Measurements from ENCODE around the gene TNIK.
"Not testable (repeated sequence)": the region's sequence is repeated elsewhere in the genome, so short reads cannot be mapped to it uniquely, and the experiment has no call there.

TNIK gene

DNA sequence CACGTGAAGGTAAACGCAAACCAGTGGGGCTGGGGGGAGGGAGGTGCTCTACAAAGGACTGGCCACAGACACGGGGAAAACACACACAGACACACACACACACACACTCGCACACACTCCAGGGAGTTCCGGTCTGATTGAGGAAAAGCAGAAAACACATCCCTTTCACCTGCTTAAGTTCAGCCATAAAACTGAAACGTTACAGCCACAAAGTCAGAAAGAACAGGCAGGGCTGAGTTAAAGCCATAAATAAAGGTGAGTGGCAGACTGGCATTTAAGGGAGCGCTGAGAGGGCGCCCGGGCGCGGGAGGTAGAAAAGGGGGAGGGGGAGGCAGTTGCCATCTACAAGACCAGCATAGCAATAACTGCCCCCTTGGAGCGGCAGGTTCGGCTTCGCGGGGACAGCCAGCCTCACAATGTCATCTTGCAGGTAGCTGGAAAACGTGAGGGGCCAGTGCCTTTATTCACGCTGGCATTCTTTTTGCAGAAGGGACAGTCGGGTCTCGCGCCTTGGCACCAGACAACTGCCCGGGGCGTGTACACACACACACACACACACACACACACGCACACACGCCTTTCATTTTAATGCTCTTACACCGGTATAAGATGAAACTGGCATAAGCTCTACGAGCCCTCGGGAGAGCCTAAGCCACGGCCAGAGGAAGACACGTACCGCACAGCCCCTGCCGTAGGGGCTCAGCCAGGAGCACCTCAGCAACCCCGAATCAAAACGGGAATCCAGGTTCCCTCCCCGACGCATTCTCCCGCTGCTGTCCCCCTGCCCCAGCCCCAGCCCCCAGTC, 866 bp downstream of the TNIK start:
- FAIRE-seq = no peak
- peak; percentile 19 for DNase-seq (ENCODE audit: insufficient read length, low spot score)

DNA sequence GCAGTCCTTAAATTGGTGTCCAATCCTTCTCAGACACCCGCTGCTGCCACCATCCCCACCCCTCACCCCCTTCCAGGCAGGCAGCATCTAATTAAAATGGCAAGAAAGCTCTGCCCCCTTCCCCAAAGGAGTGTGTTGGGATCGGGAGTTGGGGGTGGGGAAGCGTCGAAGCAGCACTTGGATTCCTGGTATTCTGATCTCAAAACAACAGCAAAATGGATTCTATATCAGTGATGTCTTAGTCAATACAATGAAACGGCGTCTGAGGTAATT, 1.4 kb downstream of the TNIK start:
- no peak for TF ChIP-seq POLR2A (IDR thresholded peaks at IDR 0.05; ENCODE audit: low read depth, low read length)
- DNase-seq (ENCODE audit: insufficient read length, low spot score) (no peak), FAIRE-seq (no peak)

More for the DNA sequence above, 866 bp downstream of the TNIK start:
- no peak for TF ChIP-seq POLR2A (IDR thresholded peaks at IDR 0.05; ENCODE audit: low read depth, low read length)

DNA sequence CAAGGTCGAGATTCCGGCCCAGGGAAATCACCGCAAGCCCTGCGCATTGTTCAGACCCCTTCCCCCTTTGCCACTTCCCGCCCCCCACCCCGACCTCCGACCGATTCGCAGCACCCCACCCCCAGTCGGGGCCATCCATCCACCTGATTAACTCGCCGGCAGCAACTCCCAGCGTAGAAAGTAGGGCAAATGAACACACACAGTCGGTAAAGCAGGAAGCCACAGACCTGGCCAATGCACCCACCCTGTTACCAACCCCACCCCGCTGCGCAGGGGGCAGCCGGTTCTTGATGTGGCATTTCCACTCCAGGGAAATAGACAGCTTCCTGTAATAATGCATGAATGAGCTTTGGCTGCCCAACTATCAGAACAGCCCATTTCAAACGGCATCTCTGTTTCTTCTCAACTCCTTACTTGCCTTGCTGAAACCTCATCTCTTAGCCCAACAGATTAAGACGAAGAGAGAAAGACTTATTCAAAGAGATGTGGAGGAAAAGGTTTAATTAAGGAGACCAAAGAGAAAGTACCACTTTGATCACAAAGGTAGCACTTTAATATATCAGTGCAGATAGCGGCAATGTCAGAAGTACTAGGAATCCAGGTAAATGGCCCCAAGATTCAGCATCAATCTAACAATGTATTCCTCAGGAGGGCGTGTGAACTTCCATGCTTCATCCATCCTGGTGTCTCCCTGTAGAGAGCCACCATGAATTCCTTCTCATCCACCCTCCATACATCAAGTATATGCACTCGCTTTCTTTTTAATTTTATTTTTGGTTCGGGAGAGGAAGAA, 1.9 kb downstream of the TNIK start:
- no peak for TF ChIP-seq POLR2A (IDR thresholded peaks at IDR 0.05; ENCODE audit: low read depth, low read length)
- no peak for FAIRE-seq
- DNase-seq (ENCODE audit: insufficient read length, low spot score) = no peak

DNA sequence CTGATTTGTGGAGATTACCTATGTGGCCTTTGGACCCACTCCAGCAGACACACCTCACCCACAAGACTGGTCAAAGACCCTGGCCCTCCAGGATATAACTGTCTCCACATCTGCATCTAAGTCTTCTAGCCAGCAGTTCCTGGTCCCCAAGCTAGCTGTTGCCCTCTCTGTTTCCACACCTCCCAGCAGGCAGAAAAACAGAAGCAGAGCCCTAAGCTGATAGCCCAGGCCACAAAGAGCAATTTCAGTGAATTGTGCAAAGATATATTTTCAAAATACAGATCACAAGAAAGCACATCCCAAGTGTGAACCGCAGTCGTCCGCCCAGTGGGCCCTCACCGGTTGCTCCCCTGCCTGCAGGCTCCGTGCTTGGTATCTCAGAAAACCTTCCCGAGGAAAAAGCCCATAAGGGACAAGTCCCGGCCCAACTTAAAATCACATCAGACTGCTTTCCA, 2.6 kb downstream of the TNIK start:
- FAIRE-seq = no peak
- TF ChIP-seq POLR2A (IDR thresholded peaks at IDR 0.05; ENCODE audit: low read depth, low read length) = no peak
- no peak for DNase-seq (ENCODE audit: insufficient read length, low spot score)

DNA sequence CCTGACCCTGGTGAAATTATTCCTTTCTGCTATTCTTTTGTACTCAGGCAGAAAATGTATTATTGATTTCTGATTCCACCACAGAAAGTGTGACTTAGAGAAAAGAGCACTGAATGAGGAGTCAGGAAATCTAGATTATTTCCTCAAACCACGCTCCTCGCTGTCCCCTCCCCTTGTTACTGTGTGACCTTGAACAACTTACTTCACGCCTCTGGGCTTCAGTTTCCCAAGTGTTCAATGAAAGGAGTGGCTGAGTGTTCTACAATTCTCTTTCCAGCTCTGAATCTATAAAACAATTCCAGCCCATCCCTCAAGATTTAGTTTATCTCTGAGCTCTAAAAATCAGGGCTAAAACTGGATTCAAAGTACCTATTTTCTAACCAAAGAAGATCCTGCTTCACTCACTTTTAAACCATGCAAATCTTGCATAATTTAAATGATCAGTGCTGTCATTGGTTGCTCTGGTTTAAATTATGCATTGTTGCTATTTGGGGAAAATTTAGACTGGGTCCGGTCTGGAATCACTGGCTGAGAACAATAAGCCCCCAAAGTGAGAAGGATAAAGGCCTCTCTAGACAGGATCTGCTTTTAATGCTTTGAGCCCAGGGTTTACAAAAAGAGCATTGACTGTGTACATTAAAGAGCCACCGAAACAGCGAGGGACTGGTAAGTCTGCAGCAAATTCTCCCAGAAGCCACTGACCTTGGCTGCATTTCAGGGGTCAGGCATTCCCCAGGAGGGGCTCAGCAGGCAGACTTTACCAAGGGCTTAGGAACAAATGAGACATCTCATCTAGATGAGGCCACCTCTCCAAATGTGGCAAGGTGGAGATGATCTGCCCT, 3.2 kb downstream of the TNIK start:
- DNase-seq (ENCODE audit: insufficient read length, low spot score) (no peak), FAIRE-seq (no peak)
- TF ChIP-seq POLR2A (IDR thresholded peaks at IDR 0.05; ENCODE audit: low read depth, low read length) = no peak

DNA sequence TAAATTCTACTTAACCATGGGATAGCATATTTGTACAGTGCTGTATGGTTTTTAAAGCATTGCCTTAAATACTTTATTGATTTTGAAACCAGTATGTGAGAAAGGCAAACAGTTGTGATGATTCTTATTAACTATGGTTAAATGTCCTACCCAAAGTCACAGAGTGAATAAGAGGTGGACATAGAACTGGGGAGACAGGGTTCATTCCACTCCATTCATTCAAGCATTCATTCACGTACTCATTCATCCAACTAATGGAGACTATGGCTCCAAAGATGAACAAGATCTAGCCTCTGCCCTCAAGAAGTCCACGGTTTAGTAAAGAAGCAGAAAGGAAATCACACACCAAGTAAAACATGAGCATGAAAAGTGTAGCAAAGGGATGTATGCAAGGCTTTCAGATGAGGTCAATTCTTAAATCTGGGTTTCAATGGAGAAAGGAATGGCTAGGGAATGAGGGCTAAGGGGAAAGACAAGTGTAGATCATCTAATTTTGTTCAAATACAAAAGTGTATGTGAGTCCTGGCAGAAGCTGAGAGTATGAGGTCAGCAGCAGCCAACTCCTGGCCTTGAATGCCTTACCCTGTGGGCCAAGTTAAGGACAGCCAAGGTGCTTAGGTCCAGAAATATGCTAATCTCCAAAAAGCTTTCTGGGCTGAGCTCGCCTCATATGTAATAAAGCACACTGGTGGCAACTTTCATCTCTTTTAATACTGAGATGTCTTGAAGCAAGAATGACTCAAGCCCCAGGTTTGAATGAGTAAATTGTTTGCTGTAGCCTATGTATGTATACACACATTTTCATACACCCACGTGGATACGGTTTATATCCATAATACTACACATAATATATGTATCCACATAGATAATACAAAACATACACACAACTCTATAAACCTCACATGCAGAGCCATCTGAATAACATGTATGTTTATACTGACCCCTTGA, 4.3 kb downstream of the TNIK start:
- no peak for TF ChIP-seq POLR2A (IDR thresholded peaks at IDR 0.05; ENCODE audit: low read depth, low read length)
- no peak for FAIRE-seq
- no peak for DNase-seq (ENCODE audit: insufficient read length, low spot score)

DNA sequence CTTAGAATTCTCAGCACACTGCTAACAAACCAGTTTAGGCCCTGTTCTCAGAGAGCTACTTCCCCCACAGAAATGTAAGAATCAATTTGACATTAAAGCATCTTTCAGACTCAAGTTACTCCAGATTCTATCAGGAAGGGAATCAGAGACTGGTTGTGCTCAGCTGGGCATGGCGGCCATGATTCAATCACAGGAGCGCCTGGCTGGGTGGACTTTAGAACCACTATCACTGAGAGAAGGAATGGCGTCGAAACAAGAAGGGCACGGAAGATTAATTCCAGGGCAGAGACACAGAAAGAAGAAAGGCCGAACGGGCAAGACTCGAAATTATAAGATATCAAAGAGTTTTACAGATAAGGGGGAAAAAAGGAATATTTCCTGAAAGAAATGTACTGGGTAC, 6.2 kb downstream of the TNIK start:
- DNase-seq (ENCODE audit: insufficient read length, low spot score) (no peak), FAIRE-seq (no peak)
- TF ChIP-seq POLR2A (IDR thresholded peaks at IDR 0.05; ENCODE audit: low read depth, low read length) = no peak

DNA sequence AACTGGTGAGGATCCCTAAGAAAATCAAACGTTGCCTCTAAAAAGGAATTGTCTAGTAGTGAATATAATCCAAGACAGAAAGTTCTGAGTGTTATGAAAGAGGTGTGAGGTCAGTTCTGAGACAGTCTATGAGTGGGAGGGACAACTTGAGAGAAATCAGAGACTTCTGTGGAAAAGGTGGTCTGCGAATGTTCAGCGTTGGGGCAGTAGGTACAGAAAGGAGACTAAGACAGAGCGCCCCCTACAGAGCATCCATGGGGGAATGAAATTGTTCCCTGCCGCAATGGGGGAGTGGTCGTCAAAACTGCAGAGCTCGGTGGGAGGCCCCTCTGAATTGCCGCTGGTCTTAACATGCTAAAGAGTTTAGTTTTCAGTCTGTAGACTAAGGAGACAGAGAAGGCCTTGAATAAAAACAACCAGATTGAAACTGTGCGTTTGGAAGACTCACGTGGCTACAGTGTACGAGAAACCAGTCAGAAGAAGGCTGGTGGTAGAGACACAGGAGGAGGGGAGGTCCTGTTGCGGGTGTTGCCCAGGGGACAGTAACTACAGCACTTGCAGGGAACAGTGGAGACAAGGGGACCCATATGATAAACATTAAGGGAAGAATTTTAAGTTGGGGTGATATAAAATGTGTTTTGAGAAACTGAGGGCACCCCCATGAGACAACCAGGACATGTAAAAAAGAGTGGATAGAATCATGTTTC, 6.9 kb downstream of the TNIK start:
- no peak for FAIRE-seq
- no peak for DNase-seq (ENCODE audit: insufficient read length, low spot score)
- no peak for TF ChIP-seq POLR2A (IDR thresholded peaks at IDR 0.05; ENCODE audit: low read depth, low read length)

DNA sequence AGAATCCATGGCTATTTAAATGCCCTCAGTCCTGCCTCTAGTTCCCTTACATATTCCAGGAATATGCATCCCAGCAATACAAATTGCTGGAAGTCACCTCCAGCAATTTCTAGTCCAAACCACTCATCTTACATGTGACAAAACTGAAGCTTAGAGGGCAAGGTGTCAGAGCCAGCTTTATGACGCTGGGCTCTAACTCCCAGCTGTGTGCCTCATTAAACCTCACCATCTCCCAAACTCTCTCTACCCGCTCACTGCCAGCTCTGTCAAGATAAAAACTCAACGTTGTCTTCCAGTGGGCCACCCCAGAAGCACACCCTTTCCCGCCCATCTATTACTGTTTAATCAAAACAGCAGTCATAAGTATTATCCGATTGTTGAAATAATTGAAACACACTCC, 7.9 kb downstream of the TNIK start:
- no peak for DNase-seq (ENCODE audit: insufficient read length, low spot score)
- TF ChIP-seq POLR2A (IDR thresholded peaks at IDR 0.05; ENCODE audit: low read depth, low read length) = no peak
- FAIRE-seq = no peak

DNA sequence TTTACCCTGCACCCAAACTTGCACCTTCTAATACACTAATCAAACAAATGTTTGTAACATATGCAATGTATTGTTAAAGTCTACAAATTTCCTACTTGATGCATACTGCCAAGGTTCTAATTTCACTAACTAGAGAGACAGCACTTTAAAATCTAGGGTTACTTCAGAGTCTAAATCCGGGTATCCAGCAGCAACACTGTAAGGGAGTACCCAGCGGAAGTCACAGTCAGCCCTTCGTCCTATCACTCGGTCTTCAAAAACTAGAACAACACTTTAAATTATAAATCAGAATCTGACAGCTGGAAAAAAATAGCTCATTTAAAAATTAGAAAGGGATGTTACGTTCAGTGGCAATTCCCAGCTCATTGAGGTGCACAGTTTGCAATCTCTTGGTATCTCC, 8.3 kb downstream of the TNIK start:
- no peak for TF ChIP-seq POLR2A (IDR thresholded peaks at IDR 0.05; ENCODE audit: low read depth, low read length)
- FAIRE-seq (no peak), DNase-seq (ENCODE audit: insufficient read length, low spot score) (no peak)

DNA sequence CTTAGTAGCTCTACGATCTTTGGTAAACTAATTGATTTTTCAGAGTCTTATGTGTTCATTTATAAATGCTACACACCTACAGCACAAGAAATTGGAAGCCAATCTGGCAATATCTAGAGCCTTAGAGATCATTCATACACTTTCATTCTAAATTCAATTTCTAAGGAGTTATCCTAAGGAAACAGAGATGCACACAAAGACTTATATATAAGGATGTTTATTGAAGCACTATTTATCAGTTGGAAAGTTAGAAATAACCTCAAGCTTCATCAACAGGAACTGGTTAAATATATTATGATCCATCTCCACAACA, 12.7 kb downstream of the TNIK start:
- peak; percentile 94 for FAIRE-seq
- DNase-seq (ENCODE audit: insufficient read length, low spot score) = not testable (repeated sequence)

DNA sequence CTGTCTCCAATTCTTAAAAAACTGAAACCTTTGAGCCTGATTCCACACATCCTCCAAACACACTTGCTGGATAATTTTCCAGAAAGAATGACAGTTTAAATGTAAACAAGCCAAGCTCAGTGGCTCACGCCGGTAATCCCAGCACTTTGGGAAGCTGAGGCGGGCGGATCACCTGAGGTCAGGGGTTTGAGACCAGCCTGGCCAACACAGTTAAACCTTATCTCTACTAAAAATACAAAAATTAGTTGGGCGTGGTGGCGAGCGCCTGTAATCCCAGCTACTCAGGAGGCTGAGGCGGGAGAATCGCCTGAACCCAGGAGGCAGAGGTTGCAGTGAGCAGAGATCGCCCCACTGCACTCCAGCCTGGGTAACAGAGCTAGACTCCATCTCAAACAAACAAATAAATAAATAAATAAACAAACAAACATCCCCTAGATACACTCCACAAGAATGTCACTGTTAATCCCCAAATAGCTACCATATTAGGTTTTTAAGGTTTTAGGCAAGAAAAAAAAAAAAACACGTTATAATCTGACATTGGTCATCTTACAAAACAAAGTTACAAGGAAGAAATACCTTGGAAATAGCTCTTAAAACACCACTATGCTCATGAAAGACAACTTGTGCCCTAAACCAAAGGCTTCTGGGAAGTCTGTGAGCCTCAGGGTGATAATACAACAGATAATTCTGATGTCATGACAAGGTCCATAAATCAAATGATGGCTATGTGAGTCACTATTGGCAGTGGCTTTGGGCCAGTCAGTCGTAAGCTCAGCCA, 13.2 kb downstream of the TNIK start:
- FAIRE-seq (no peak), DNase-seq (ENCODE audit: insufficient read length, low spot score) (no peak)
- no peak for TF ChIP-seq POLR2A (IDR thresholded peaks at IDR 0.05; ENCODE audit: low read depth, low read length)

All from H54 (cell line).